ENCODE data around the gene NRF1.

The NRF1 gene

DNA sequence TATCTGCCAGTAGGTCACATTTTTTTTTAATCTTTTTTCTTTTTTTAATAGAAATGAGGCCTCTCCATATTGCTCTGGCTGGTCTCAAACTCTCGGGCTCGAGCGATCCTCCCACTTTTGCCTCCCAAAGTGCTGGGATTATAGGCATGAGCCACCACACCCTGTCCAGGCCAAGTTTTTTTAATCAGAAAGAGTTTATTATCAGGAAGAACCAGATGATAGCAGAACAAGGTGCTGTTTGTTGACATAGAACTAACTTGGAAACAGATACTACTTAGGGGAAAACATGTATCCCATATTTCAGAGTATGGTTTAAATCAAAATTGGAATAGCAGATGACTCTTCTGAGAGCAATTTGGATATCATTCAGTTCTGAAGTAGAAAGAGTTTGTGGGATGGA lies 118.6 kb downstream of the NRF1 start:
- no peak for TF ChIP-seq ZFX (IDR thresholded peaks at IDR 0.05)
- TF ChIP-seq, protein P1, sequence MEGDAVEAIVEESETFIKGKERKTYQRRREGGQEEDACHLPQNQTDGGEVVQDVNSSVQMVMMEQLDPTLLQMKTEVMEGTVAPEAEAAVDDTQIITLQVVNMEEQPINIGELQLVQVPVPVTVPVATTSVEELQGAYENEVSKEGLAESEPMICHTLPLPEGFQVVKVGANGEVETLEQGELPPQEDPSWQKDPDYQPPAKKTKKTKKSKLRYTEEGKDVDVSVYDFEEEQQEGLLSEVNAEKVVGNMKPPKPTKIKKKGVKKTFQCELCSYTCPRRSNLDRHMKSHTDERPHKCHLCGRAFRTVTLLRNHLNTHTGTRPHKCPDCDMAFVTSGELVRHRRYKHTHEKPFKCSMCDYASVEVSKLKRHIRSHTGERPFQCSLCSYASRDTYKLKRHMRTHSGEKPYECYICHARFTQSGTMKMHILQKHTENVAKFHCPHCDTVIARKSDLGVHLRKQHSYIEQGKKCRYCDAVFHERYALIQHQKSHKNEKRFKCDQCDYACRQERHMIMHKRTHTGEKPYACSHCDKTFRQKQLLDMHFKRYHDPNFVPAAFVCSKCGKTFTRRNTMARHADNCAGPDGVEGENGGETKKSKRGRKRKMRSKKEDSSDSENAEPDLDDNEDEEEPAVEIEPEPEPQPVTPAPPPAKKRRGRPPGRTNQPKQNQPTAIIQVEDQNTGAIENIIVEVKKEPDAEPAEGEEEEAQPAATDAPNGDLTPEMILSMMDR (conservative IDR thresholded peaks at IDR 0.05), result no peak
- H3K27ac ChIP-seq, result no peak overlapping the region

DNA sequence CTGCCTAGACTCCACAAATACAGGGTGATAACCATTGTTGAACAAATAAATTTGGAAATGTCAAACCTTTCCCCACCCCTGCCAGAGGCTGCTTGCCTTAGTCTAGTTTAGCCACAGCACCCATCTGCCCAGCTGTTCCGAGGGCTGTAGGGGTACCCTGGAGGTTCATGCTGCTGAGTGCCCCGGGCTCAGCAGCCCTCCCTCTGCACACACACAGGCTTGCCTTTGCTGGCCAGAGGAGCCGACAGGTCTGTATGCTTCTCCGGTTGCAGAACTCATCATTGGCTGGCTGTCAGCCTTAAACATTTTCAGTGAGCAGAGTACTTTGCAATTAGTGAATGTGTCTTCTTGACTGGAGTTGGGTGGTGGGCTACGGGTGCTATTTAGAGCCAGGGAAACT lies 122.9 kb downstream of the NRF1 start:
- no peak overlapping the region for H3K27ac ChIP-seq
- TF ChIP-seq ZFX (IDR thresholded peaks at IDR 0.05), result no peak
- TF ChIP-seq, protein P1 (conservative IDR thresholded peaks at IDR 0.05), result no peak

DNA sequence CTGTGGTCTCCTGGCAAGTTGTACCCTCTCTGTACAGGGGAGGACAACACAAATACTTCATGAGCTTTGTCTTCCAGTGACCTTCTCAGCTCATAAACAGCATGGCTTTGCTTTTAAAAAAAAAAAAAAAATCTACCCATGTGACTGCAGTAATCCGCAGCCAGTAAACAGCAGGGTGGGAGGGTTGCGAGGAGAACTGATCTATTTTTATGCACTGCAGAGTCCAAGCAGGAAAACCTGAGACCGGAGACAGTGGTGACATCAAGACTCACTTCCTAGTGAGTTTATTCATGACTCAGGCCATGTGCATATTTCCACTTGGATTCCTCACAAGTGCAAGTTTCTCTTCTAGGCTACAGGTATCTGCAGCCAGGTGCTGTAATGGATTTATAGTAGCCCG lies 127.9 kb downstream of the NRF1 start:
- no peak overlapping the region for H3K27ac ChIP-seq
- TF ChIP-seq, protein P1 (conservative IDR thresholded peaks at IDR 0.05), result no peak
- no peak for TF ChIP-seq ZFX (IDR thresholded peaks at IDR 0.05)

DNA sequence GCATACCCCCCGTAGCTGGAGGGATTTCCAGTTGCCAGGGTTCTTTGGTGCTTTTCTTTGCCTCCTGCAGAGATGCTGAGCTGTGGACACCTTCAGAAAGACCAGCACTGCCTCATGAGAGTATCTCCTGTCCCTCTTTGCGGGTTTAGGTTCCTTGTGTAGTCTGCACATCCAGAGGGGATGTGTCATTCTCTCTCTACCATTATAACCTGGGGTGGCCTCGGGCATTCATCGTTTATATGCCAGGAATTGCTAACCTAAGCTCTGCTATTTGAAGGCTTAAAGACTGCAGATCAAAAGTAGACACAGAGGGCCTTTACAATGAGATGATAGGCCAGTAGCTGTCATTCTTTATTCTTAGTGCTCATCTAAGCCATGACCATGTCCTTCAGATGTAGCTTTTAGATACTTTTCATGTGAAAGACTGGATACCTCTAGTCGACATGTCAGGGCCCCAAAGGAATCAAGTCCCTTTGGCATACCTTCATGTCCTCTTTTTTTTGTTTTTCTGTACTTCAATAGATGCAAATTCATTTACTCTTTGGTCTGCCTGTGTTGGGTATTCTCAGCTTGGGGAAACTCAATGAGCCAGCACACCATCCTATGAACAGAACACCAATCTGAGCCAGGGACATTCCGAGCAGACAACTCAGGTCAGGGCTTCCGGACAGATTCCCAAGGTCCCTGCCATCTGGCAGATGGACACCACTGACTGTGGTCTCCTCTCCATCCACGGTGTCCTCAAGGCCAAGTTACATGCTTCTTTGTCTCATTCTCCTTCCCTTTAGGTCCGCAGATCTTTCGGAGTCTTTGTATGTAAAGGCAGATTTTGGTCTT lies 129.3 kb downstream of the NRF1 start:
- TF ChIP-seq, protein P1 (conservative IDR thresholded peaks at IDR 0.05), result no peak
- no peak for TF ChIP-seq ZFX (IDR thresholded peaks at IDR 0.05)
- H3K27ac ChIP-seq, result peak overlapping the region; percentile 34

DNA sequence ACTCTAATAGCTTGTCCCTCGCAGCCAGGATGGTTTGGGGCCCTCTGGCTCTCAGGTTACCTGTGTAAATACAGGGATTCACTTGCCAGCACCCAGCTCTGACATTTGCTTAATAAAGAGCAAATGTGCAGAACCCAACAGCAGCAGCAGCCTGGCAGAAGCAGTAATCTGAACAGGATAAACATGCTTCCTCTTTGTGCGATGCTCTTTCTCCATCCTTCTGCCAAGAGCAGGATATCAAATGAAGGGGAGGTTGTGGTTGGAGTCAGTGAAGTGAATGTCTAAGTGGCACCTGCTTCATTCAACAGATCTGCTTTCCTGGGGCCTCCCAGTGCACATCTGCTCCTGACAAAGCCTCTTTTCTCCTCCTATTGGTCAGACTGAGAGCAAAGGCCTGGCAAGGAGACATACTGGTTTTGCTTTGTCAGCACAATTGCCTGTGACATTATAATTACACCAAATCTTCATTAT lies 130.3 kb downstream of the NRF1 start:
- TF ChIP-seq ZFX (IDR thresholded peaks at IDR 0.05), result no peak
- TF ChIP-seq, protein P1 (conservative IDR thresholded peaks at IDR 0.05), result no peak; the same call in 1 of the 2 replicates
- H3K27ac ChIP-seq, result peak overlapping the region; percentile 29; the same call in 1 of the 2 replicates

DNA sequence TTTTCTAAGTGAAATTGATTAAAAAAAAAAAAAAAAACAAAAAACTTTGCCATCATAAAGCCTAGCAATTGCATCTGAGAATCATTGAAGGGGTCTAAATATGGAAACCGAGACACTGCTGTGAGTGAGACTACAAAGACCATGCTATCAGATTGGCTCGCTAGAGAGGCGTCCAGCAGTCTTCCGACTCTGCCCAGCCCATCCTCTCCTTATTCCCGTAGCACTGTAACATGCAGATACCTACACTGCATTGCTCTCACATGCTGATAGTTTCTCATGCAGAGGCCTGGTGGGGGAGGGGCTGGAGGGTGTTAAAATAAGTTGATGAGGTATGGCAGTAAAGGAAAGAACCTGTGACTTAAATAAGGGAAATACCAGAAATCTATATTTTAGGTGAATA lies 130.7 kb downstream of the NRF1 start:
- TF ChIP-seq, protein P1 (conservative IDR thresholded peaks at IDR 0.05), result no peak; the same call in 1 of the 2 replicates
- TF ChIP-seq ZFX (IDR thresholded peaks at IDR 0.05), result no peak
- H3K27ac ChIP-seq, result peak overlapping the region; percentile 29; the same call in 1 of the 2 replicates

DNA sequence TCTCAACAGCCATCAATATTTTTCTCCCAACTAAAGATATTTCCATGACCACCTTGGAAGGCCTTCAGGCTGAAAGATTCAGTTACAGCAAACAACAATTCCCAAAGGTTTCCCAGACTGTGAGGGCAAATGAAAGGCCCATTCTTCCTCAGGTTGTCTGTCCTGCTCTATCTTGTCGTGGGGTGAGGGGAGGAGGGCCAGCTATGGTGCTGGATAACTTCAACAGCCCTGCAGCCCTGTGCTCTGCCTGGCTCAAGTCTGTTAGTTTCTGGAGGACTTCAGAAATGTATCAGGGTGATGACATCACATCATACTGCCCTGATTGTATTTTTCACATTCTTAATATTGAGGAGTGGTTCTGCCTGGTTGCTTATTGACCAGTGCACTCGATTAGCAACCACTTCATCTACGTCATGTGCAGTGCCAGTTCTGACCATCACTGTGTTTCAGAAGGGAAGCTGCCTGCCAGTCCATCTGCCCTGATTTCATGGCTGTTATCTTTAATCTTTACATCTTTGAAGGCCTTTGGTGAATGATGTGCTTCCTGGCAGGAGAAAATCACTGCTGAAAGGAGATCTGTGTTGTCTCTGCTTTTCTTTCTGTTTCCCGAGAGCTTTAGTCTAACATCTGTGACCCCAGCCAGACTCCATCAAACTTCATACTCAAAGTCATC lies 135.5 kb downstream of the NRF1 start:
- TF ChIP-seq, protein P1 (conservative IDR thresholded peaks at IDR 0.05), result no peak
- 0 out of 2 replicates have a peak, but pooled peaks have one; percentile 8 for TF ChIP-seq ZFX (IDR thresholded peaks at IDR 0.05)
- H3K27ac ChIP-seq, result no peak overlapping the region
